HG03025 (cell line): ENCODE measurements around the gene CENPI.
"Not testable (repeated sequence)": the region's sequence is repeated elsewhere in the genome, so short reads cannot be mapped to it uniquely, and the experiment has no call there.

ENCODE experiments used
- ATAC-seq: cut with Tn5 transposase; IDR thresholded peaks from one replicate; pipeline ENCODE4 v1.9.1; 2021; ENCODE audit warnings: mild to moderate bottlenecking, moderate library complexity; ENCODE audit not compliant: unreplicated experiment, low FRiP score

Gene CENPI, protein sequence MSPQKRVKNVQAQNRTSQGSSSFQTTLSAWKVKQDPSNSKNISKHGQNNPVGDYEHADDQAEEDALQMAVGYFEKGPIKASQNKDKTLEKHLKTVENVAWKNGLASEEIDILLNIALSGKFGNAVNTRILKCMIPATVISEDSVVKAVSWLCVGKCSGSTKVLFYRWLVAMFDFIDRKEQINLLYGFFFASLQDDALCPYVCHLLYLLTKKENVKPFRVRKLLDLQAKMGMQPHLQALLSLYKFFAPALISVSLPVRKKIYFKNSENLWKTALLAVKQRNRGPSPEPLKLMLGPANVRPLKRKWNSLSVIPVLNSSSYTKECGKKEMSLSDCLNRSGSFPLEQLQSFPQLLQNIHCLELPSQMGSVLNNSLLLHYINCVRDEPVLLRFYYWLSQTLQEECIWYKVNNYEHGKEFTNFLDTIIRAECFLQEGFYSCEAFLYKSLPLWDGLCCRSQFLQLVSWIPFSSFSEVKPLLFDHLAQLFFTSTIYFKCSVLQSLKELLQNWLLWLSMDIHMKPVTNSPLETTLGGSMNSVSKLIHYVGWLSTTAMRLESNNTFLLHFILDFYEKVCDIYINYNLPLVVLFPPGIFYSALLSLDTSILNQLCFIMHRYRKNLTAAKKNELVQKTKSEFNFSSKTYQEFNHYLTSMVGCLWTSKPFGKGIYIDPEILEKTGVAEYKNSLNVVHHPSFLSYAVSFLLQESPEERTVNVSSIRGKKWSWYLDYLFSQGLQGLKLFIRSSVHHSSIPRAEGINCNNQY

GRCh38 chrX:101097546-101098453 lies at the start of gene CENPI:
TSS of gene CENPI (plus strand) at chrX:101098204. CDS start at chrX:101101071, 2,867 bp downstream.
- ATAC-seq: peak; percentile 98

DNA sequence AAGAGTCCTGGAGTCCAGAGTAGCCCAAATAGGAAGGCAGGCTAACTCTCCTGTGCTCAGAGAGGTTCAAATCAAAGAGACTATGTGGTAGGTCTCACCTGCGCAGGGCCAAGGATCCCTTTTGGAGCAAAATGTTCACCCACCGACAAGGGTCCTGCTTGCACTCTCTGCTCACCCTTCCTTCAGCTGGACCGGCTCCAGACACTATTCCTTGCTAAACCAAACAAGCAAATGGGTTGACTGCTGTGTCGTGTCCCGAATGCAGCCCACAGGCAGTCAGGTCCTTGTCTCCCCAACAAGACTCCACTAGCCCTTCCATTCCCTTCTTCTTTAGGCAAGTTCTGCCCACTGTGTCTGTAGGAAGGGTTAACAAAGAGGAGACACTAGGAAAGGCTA lies 46.9 kb upstream of the CENPI start:
- peak; percentile 12 for ATAC-seq

DNA sequence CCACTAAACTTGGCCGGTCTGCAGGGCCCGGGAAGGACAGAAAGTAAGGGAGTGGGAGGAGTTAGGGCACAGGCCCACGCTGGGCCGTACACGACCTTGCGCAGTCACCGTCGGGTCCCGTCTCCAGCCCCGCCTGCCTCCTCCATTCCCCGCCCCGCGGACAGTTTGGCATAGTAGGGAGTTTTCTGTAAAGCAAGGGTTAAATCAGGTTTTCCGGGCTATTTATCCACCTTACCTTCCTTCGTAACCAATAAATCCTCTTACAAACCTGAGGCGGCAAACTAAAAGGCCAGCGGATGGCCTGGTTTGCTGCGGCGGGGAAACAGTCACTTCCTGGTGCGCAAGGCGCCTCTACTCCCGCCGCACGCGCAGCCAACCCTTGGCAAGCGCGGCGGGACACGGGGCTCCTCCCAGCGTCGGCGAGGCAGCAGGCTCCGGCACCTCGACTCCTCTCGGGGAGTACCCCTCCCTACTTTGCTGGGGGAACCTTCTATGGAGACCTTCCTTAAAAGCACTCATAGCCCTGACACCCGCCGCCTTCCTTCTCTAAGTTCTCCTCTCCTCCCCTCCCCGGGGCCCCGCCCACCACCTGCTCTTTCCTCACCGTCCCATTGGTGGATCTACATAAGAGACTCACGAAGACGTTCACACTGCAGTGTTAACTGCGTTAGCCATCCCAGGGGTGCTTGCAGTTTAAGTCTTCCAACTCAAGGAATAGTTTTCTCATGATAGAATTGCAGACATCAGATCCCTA lies 46.3 kb upstream of the CENPI start, which contains the start of gene TRMT2B:
Gene TRMT2B (minus strand): TSS at position 563 of the 754 bp plus-strand sequence. CDS start 9,822 bp downstream, outside the sequence.
- ATAC-seq: peak; percentile 93

DNA sequence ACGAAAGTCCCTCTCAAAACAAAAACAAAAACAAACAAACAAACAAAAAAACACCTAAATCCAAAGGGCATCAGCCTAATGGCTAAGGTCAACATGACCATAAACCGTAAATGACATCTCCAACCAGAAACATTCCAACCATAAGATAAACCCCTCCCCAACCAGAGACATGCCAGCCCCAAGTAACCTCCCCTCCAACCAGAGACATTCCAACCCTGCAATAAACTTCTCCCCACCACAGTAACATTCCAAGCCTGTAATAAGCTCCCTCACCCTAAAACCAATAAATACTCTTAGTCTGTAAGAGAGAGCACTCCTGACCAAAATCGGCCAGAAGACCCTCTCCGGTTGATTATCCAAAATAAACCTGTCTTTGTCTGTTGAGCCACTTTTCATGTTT lies 41.5 kb upstream of the CENPI start:
- not testable (repeated sequence) for ATAC-seq

DNA sequence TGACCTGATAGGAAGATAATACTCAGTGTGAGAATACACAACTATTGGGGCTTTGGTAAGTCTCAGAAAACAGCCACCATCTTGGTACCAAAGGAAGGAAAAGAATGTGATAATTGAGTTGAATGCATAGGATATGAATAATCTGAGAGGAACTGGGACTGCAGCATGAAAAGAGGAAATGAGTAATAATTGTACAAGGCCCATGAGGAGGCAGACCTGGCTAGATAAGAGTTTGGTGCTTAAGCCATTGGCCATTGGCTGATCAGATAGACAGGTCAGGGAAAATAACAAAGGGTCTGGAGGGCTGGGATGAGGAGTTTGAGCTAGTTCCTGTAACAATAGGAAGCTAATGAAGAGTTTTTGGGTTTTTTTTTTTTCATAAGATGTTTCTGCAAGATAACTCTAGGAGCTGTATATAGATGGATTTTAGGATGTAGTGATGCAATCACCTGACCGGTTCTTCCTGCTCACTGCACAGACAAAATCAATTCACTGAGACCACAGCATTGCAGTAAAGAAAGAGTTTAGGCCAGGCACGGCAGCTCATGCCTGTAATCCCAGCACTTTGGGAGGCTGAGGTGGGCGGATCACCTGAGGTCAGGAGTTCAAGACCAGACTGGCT lies 40.8 kb upstream of the CENPI start:
- peak; percentile 90 for ATAC-seq

DNA sequence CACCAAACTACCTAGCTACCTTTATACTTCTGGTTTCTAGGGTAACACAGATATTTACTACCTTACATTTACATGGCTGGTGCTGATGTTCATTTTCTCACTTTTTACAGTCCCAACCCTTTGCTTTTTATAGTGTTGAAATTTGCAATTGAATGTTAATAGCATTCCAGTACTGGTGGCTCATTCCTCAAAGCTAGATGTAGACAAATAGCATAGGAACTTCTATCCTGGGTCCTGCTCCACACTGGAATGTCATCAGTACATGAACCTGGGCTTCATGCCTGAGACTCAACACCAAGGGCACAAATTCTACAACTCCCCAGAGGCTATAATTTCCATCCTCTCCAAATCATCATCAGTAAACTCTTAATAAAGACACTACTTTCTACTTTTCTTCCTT lies 35.8 kb upstream of the CENPI start:
- ATAC-seq: no peak

GRCh38 chrX:101071582-101071981 lies 26.4 kb upstream of the CENPI start:
- ATAC-seq: no peak

GRCh38 chrX:101078716-101079598 lies 19.0 kb upstream of the CENPI start, which contains the start of gene TMEM35A:
TSS of gene TMEM35A (plus strand) at chrX:101078879. CDS start at chrX:101079003, 124 bp downstream.
- ATAC-seq: no peak

DNA sequence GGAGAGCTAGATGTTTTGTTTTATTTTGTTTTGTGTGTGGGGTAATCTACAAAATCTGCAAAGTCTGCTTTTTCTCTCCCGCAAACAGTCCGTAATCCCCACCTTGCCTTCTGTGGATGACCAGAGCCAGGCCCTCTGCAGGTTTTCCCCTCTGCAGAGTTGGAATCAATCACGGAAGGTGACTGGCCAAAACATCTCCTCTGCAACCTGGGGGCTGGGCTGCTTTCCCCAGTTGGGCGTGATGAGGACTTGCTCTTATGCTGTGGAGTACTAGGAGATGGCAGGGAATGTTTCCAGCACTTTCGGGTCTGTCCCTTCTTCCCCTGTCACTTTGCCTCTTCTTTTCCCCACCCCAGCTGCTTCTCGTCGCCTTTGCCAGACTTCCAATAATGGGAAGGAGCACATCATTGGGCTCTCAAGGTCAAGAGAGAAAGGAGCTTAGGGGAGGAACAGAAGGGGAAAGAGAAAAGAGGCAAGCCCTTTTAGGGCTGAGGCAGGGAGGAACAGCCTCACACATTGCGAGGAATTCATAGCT lies 18.2 kb upstream of the CENPI start:
- no peak for ATAC-seq

GRCh38 chrX:101080326-101081124 lies 17.5 kb upstream of the CENPI start:
- no peak for ATAC-seq

DNA sequence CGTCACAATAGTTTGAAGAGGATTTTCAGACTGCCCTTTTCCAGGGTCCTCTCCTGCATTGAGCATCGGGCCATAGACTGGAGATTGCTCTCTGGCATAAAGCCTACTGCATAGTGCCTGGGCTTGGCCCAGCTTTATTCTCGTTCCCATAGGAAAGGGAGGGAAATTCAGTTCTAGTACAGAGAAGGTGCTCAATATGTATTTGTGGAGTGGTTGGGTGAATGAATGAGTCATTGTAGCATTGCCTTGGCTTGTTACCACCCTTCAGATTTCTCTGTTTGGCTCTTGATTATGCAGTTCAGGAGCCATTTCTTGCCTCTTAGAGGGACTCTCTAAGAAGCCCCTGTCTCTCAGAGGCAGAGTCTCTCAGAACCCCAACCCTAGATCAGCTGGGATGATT lies 16.8 kb upstream of the CENPI start:
- ATAC-seq: no peak

DNA sequence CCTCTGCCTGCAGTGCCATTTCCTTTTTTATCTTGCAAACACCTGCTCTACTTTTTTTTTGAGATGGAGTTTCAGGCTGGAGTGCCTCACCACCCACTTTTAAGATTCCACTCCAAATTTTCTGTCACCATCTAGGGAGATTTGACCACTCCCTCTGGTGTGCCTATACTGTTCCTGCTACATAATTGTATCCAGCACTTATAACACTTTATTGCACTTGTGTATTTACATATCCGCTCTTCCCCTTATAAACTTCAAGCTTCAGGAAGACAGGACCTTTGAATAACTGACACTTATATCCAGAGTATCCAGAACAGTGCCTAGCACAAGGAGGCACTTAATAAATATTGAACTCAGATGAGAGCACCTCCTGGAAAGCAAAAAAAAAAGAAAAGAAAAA lies 6.2 kb upstream of the CENPI start:
- ATAC-seq: no peak

- ATAC-seq: no peak
These were observed 10.3 kb downstream of the CENPI start for GRCh38 chrX:101108284-101108683.

DNA sequence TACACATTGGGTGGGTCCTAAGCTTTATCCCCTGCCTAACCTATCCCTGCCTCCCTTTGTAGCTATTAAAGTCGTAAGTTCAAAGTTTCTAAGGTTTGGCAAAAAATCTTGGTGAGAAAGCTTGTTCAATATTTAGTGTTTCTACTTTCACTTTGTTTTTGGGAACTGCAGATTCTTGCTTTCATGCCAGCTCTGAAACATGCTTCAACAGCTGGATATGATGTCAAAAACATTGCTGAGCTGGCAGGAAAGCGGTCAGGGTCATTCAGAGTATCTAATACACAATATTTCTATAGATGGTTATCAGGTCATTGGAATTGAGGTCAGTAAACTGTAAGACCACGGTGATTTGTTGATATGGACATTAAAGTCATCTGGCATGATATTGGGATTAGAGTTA lies 19.7 kb downstream of the CENPI start:
- no peak for ATAC-seq

- ATAC-seq: no peak
These were observed 38.2 kb downstream of the CENPI start for GRCh38 chrX:101136235-101136634.
